ENCODE data around the gene FRYL. TPM values are rescaled to one million over a fixed set of nuclear protein-coding genes. Genes with fewer than 3 reads are reported as not detected.

FRYL gene
- total RNA-seq, 1 experiment from 2014 or later: 10.6 TPM

DNA sequence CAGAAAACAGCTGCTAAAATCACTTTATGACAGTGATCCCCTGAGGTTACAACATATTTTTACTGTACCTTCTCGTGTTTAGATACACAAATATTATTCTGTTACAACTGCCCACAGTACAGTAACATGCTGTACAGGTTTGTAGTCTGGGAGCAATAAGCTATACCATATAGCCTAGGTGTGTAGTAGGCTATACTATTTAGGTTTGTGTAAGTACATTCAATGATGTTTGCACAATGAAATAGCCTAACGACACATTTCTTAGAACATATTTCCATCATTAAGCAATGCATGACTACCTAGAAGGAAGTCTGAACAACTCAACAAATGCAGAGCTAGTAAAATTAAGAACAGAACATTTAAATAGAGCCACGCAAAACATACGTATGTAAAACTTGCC is 177.3 kb downstream of the FRYL start:
- no peak for DNase-seq (ENCODE audit: low read depth)
- in situ Hi-C loops (cut with HindIII; ENCODE audit: low pct_unique_long_range_greater_than_20kb, low sequenced_read_pairs): no loop called here

DNA sequence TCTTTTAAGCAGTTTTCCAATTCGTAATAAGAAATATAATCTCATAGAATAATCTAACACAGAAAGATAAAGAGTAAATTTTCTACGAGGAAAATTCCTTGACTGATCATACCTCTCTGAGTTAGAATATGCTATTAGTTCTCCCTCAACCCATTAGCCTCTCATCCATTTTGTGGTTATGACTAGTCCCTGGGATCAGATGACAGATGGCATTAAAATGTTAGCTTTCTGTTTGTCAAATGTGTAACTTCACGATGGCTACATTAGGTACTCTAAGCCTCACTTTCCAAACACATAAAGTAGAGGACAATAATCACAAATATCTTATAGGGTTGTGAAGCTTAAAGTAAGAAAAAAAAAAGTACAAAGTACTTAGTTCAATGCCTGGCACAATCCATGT is 177.9 kb downstream of the FRYL start:
- in situ Hi-C loops (cut with HindIII; ENCODE audit: low pct_unique_long_range_greater_than_20kb, low sequenced_read_pairs): no loop called here
- DNase-seq (ENCODE audit: low read depth): no peak

DNA sequence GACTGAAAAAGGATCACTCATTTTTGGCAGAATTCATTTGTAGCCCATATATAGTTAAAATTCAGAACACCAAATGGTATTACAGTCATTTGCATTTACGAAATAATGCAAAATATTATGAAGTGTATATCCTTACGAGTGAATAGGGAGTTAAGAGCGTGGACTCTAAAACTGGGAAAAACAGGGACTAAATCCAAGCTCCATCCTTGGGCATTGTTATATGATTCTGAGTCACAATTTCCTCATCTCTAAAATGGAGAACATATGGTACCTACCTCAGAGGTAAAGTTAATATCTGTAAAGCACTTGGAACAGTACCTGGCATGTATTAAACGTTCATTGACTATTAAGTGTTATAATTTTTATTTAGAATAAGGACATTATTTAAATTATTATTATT is 183.7 kb downstream of the FRYL start:
- DNase-seq (ENCODE audit: low read depth): no peak
- in situ Hi-C loops (cut with HindIII; ENCODE audit: low pct_unique_long_range_greater_than_20kb, low sequenced_read_pairs): no loop called here

DNA sequence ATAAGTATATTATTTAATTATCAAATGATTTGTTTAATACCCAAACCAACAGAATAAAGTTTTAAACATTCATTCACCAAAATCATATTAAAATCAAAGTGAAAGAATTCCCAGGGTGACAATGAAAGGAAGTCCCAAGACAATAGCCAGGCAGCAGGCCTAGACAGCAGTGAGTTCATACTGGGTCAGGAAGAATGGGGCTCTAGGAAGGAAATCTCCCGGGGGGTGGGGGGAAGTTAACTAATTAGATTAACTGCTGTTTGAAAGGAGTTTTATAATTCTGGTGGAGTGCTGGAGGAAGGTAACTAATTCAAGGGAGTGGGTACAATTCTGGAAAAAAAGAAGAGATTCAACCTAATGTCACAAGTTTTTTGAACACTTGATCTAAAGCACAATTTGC is 185.9 kb downstream of the FRYL start:
- in situ Hi-C loops (cut with HindIII; ENCODE audit: low pct_unique_long_range_greater_than_20kb, low sequenced_read_pairs): no loop called here

DNA sequence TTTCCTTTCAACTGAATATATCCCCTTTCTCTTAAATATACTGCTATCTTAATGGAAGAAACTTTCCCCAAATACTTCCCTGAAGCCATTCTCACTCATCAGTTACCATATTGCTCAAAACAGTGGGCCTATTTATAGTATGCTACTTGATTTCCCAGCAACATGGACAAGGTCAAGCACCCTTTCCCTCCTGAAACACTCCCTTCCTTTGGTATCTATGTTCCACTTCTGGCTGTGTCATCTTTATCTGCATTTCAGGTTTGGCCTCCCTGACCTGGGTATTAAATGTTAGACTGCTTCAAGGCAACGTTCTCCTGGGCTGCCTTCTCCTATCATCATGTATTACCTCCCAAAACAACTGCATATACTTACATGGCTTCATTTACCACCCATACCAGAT is 188.7 kb downstream of the FRYL start:
- in situ Hi-C loops (cut with HindIII; ENCODE audit: low pct_unique_long_range_greater_than_20kb, low sequenced_read_pairs): no loop called here
- no peak for DNase-seq (ENCODE audit: low read depth)

More for the DNA sequence above, 185.9 kb downstream of the FRYL start:
- no peak for DNase-seq (ENCODE audit: low read depth)

DNA sequence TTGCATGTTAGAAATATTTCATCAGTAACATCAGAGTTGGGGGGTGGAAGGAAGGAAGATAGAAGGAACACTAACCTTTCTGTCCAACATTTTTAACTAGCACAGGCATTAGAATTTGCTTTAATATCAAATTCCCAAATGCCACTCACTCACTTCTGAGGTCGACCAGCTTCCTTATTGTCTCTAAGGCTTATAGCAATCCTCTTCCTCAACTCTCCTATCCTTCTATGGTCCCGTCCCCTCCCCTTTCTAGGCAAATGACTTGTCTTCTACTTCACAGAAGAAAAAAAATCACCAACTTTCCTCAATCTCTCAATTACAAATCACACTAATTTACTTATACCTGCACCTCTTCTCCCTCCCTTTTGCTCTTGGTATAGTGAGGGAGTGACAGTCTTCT is 189.2 kb downstream of the FRYL start:
- in situ Hi-C loops (cut with HindIII; ENCODE audit: low pct_unique_long_range_greater_than_20kb, low sequenced_read_pairs): no loop called here

DNA sequence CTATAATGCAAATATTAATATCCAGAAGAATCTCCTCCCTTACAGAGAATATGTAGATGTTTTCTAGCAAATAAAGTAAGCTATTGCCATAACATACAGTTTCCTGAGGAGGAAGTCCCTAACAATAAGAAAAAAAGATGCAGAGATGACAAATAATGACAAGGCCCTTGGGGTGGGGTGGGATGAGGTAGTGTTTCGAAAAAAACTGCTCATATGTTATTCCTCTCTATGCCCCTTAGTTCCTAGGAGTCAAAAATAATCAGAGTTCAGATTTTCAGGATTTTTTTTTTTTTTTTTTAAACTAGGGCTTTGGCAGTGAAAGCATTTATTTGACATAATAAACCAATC is 191.0 kb downstream of the FRYL start:
- DNase-seq (ENCODE audit: low read depth): no peak
- in situ Hi-C loops (cut with HindIII; ENCODE audit: low pct_unique_long_range_greater_than_20kb, low sequenced_read_pairs): no loop called here

More for the DNA sequence above, 189.2 kb downstream of the FRYL start:
- DNase-seq (ENCODE audit: low read depth): no peak

DNA sequence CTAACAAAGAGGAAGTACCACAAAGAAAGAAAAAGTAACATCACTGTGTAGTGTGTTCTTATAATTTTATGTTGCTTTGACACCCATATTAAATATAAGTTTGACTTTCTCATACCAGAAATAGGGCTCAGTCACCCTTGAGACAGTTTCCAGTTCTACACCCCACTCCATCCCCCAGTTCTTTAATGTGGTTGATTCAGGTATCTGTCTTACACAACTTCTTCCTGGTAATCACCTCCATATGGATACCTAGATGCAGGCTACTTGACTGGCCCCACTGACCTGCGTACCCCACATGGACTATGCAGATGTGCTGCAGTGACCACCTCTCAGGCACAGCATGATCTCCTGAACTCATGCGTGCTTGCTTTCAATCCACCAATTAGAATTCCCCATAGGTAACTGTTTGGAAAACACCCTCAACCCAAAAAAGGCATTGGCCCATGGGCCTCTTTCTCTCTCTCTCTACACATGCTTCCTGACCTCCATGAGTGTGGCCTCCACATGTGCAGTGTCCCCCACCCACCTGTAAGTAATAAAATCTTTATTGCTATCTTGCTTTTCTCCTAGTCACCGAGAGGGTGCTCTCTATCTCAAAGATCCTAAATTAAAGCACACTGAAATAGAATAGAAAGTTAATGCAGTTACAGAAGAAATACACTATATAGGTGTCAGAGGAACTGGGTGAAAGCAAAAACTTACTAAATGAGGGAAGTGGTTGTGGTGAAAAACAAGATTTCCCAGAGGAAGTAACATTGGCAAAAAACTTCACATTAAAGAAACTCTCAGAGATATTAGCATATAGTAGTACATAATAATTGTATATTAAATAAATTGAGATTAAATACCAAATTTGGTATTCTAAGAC is 191.6 kb downstream of the FRYL start:
- in situ Hi-C loops (cut with HindIII; ENCODE audit: low pct_unique_long_range_greater_than_20kb, low sequenced_read_pairs): no loop called here
- no peak for DNase-seq (ENCODE audit: low read depth)

DNA sequence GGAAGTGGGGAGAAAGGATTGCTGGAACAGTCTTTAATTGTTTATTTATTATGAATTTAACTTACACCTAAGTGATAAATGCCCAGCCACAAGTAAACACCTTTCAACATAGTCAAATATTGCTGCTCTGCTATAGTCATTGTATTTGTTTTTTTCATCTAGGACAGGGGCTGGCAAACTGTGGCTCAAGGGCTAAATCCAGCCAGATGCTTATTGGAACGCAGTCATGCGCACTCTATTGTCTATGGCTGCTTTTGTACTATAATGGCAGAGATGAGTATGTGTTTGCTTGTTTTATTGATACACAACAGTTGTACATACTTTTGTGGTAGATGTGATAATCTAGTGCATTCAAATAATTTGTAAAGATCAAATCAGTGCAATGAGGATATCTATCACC is 194.7 kb downstream of the FRYL start:
- in situ Hi-C loops (cut with HindIII; ENCODE audit: low pct_unique_long_range_greater_than_20kb, low sequenced_read_pairs): no loop called here
- DNase-seq (ENCODE audit: low read depth): no peak

DNA sequence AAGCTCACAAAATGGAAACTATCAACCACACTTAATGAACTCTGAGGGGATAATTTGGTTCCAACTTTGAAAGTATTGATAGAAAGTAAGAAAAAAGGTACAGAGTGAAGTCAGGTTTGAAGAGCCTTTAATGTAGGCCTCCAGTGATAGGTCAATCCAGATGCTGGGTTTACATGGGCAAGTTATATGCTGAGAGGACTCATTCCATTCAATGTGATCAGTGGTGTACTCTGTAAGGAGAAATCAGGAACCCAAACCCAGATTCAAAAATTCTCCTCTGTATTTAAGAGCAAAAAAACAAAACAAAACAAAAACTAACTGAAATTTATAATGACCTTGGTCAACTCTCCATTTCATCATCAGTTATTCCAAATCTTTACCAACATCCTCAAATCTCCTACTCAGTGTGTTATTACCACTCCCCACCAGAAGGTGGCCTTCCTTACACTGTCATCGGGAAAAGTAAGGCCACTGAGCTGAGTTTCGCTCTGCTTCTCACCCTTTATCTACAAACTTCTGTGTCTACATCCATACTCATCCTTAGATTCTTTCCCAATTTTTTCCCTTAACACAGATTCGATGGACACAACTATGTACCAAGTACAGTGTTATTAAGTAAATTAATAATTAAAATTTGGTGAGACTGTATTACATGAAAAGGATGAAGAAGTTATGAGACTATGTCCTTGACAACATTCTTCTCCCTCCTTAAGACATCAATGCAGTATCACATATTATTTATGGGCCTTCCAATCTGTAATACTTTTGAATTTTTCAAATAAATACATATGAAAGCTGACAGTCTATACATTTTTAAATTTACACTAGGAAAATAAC is 201.7 kb downstream of the FRYL start:
- peak; percentile 51 for DNase-seq (ENCODE audit: low read depth)
- in situ Hi-C loops (cut with HindIII; ENCODE audit: low pct_unique_long_range_greater_than_20kb, low sequenced_read_pairs): no loop called here

DNA sequence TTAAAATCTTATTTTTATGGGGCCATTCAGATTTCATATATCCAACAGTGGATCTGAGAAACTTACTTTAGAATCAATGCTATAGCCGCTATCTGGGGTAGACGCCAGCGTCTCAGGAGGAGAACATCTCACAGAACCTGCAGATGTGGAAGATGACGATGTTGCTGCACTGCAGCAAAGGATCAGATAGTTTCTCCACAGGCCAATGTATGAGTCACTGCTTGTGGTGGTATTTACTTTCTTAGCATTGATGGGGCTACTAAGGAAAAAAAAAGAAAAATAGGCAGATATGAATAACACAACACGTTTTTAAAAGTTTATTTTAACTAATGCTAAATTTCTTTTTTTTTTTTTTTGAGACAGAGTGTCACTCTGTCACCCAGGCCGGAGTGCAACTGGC is 204.1 kb downstream of the FRYL start:
- in situ Hi-C loops (cut with HindIII; ENCODE audit: low pct_unique_long_range_greater_than_20kb, low sequenced_read_pairs): no loop called here
- DNase-seq (ENCODE audit: low read depth): no peak

DNA sequence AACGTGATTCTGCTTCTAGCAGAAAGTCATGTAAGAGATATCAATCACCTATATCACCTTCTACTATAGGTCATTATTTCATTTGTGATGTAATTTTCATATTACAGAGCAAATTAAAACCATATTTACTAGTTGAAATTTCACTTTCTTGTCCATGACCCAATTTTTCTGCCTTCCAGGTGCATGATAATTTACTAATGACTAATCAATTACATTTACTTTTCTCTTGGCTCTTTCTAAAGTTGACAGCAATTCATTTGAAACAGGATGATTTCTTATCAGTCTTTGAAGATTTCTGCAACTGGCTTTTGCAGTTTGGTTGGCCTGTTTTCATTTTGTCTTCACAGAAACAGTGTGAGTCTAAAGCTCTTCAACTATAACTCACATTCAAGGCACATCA is 208.6 kb downstream of the FRYL start:
- no peak for DNase-seq (ENCODE audit: low read depth)
- in situ Hi-C loops (cut with HindIII; ENCODE audit: low pct_unique_long_range_greater_than_20kb, low sequenced_read_pairs): no loop called here

DNA sequence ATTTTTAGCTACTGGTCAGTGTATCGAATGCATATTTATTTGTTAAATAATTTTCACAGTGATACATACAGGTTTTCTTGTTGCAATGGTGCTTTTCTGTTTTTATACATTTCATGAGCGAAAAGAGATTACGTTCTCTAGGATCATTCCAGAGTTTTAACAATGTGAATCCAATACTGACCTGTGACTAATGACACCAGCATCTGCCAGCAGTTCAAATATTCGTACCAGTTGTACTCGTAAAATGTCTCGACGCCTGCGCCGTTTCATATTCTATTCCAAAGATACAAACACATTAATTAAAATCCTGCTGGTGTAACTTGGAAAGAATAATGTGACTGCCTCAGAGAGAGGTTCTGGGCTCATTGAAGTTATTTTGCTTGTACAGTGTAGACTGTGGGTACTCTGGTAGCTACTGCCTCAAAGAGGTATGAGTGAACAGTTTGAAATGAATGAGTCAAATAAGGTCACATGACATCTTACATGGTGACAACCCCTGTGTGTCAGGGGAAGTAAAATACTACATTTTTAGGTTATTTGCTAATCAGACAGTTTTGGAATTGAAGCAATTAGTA is 209.3 kb downstream of the FRYL start:
- no peak for DNase-seq (ENCODE audit: low read depth)
- in situ Hi-C loops (cut with HindIII; ENCODE audit: low pct_unique_long_range_greater_than_20kb, low sequenced_read_pairs): no loop called here

DNA sequence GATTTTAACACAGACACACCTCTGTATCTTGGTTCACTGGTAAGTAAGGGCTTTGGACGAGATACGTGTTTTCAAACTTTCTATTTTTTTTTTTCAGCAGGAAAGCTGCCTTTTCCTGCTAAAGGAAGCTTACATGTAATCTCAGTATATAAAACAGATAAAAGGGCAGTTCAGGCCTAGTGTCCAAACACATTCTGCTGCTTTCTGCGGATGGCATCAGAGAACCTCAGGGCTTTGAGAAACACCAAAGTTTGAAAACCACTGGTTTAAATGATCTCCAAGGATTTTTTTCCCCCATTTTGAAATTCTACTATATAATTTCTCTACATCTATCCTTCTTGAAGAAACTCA is 214.1 kb downstream of the FRYL start:
- DNase-seq (ENCODE audit: low read depth): no peak
- in situ Hi-C loops (cut with HindIII; ENCODE audit: low pct_unique_long_range_greater_than_20kb, low sequenced_read_pairs): no loop called here

DNA sequence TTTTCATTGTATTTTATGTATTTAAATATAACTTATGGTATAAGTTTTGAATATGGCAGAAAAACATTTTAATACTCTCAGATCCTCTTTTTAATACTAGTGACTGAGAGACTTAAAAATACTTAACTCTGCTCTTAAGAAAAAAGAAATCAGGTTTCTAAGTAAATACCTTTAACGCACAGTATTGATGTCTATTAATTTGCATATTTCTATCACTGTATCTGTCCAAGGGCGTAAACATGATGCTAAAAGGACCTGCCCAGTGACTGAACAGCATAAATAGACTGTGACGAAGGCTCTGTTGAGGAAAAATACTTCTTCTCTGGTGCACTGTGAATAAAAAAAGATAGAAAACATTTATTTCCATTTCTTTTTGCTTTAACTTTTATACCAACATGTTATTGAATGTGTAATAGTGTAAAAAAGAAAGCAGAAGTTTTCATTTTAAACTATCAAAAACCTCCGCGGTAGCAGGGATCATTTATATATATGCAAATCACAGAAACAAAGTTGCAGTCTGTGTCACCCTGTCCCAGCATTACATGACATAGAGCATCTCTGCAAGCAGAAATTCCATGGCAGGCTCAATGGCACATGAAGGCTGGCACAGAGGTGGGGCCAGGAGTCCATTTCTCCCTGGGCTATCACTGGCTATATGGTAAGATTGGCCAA is 214.6 kb downstream of the FRYL start:
- no peak for DNase-seq (ENCODE audit: low read depth)
- in situ Hi-C loops (cut with HindIII; ENCODE audit: low pct_unique_long_range_greater_than_20kb, low sequenced_read_pairs): no loop called here

DNA sequence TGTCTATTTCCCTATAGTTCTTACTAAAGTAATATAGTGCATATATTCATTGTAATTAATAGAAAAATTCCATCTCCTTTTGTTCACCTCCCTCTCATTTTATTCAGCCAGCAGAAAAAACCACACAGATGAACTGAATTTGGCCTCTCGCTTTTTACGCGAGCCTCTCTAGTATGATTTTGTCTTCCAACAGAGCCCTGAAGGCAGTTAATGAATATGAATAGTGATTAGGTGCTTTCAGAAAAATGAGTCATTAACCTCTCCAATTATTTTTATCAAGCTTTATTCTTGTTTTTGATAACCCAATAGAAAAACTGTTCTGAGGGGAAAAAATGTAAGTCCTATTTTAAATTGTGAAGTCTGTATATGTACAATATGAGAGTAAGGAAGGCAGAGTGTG is 215.9 kb downstream of the FRYL start:
- in situ Hi-C loops (cut with HindIII; ENCODE audit: low pct_unique_long_range_greater_than_20kb, low sequenced_read_pairs): no loop called here
- no peak for DNase-seq (ENCODE audit: low read depth)

DNA sequence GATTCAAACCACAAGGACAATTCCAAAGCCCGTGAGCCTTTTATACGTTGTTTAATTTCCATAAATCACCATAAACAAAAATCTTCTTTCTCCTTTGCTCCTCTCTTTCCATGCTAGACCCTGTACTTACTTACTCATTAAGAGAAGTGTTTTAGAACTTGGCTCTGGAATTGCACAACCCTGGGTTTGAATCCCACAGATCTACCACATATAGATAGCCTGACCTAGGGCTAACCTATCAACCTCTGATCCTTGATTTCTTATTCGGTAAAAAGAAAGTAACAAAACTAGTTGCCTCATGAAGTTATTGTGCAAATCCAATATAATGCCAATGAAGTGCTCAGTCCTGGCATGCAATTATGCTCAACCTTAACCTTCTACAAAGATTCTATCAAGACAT is 221.3 kb downstream of the FRYL start:
- no peak for DNase-seq (ENCODE audit: low read depth)
- in situ Hi-C loops (cut with HindIII; ENCODE audit: low pct_unique_long_range_greater_than_20kb, low sequenced_read_pairs): no loop called here

DNA sequence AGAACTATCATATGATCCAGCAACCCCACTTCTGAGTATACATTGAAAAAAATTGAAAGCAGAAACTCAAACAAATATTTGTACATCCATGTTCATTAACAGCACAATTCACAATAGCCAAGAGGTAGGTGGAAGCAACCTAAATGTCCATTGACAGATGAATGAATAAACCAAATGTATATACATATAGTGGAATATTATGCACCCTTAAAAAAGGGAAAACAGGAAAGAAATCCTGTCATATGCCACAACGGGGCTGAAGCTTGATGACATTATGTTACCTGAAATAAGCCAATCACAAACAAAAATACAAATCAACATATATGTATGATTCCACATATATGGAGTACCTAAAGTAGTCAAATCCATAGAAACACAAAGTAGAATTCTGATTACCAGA is 222.1 kb downstream of the FRYL start:
- in situ Hi-C loops (cut with HindIII; ENCODE audit: low pct_unique_long_range_greater_than_20kb, low sequenced_read_pairs): no loop called here
- no peak for DNase-seq (ENCODE audit: low read depth)

DNA sequence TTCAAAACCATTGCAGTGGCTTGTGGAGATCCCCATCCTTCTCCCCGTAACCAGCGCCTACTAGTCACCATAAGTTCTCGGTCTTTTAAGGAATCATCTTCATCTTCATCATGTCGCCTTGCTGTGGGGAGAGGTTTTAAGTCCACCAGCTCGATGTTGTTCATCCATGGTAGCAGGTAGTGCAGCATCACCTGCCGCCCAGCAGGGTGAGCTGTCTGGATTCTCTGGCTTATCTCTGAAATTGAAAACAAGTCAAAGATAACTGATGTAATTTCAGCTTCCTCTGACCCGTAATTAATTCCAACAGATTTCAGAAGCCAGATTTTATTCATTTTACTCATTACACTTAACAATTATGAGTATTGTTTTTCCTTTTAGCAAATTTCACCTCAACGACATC is 222.6 kb downstream of the FRYL start:
- no peak for DNase-seq (ENCODE audit: low read depth)
- in situ Hi-C loops (cut with HindIII; ENCODE audit: low pct_unique_long_range_greater_than_20kb, low sequenced_read_pairs): no loop called here
